ENCODE results near the gene ST3GAL3.

The ST3GAL3 gene

GRCh38 chr1:43977376-43978263, 270.3 kb downstream of the ST3GAL3 start:
- DNase-seq: no peak

DNA sequence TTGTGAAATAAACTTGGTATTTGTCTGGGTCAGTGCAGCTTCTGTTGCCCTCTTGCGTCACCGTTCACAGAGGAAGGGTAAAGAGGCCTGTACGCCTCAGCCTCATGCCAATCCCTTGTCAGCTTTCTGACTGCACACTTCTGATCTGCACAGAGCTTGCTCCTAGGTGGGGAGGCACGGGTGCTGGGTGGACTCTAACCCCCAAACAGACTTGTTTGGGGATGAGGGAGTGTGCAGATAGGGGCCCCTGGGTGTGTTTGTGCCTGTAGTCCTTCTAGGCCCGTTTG, 270.9 kb downstream of the ST3GAL3 start:
- DNase-seq: no peak

- DNase-seq: peak in 35 of 56 donors; percentile 6 to 76 (median 30)
Measured at GRCh38 chr1:43978551-43979260, 271.4 kb downstream of the ST3GAL3 start, which contains the start of gene B4GALT2. Gene B4GALT2, plus strand, starts transcription at chr1:43979210. Its CDS starts 1,951 bp downstream, at chr1:43981161.

- no peak for DNase-seq
Measured at GRCh38 chr1:43979261-43979527, 271.9 kb downstream of the ST3GAL3 start.

- peak in 31 of 56 donors; percentile 6 to 67 (median 29) for DNase-seq
Measured at GRCh38 chr1:43979528-43980254, 272.4 kb downstream of the ST3GAL3 start.

GRCh38 chr1:43980255-43981134, 273.2 kb downstream of the ST3GAL3 start:
- no peak for DNase-seq

Measured in nucleus accumbens (tissue), 56 donors.